HG03060 (cell line): ENCODE results near the gene NOSIP.

Source experiments
- ATAC-seq: cut with Tn5 transposase; IDR thresholded peaks from one replicate; pipeline ENCODE4 v1.9.1; 2021; ENCODE audit warnings: low read depth, moderate number of reproducible peaks; ENCODE audit not compliant: unreplicated experiment

The NOSIP gene

GRCh38 chr19:49552749-49553148 lies 27.6 kb downstream of the NOSIP start:
- no peak for ATAC-seq

- no peak for ATAC-seq
These were observed 28.8 kb downstream of the NOSIP start for GRCh38 chr19:49551531-49551930.

GRCh38 chr19:49549045-49549444 lies 31.3 kb downstream of the NOSIP start:
- ATAC-seq = no peak

GRCh38 chr19:49546825-49547565 lies 33.4 kb downstream of the NOSIP start:
- no peak for ATAC-seq

GRCh38 chr19:49544154-49544553 lies 36.2 kb downstream of the NOSIP start:
- no peak for ATAC-seq

- ATAC-seq = no peak
These were observed 37.3 kb downstream of the NOSIP start for GRCh38 chr19:49543032-49543431.

GRCh38 chr19:49542446-49542845 lies 37.9 kb downstream of the NOSIP start:
- ATAC-seq = no peak

- ATAC-seq = no peak
These were observed 38.4 kb downstream of the NOSIP start for GRCh38 chr19:49541914-49542313.

GRCh38 chr19:49539192-49539952 lies 41.0 kb downstream of the NOSIP start:
- no peak for ATAC-seq

GRCh38 chr19:49538643-49539042 lies 41.7 kb downstream of the NOSIP start:
- no peak for ATAC-seq

- no peak for ATAC-seq
These were observed 43.4 kb downstream of the NOSIP start for GRCh38 chr19:49536921-49537462.

DNA sequence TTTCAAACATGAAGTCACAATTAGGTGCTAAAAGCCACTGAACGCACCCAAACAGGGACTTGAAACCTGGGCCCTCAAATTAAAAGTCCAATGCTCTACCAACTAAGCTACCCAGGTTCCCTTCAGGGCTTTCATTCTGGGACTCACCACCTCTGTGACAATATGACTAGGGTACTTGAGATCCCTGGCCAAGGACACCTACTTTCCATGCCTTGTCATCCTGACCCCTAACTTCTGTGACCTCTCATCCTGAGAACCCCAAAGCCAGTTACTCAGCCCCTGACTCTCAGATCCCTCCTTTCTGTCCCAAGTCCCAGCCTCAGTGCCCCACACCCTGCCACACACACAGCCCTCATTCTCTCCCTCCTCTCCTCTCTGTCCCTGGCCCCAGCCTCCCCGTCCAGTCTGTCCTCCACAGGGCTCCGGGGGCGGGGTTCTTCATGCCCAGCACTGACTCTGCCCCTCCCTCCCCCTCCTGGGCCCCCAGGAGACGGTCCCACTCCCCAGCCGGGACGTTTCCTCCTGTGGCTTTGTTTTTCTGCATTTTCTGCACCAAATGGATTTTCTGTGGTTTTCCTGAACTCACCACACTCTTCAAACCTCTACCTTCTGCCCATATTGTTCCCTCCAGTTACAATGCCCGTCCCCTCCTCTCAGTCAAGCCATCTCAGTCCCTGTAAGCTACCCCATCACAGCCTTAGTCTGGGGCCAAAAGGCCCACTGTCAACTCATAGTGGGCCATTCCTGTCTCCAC lies 45.5 kb downstream of the NOSIP start:
- ATAC-seq = no peak

DNA sequence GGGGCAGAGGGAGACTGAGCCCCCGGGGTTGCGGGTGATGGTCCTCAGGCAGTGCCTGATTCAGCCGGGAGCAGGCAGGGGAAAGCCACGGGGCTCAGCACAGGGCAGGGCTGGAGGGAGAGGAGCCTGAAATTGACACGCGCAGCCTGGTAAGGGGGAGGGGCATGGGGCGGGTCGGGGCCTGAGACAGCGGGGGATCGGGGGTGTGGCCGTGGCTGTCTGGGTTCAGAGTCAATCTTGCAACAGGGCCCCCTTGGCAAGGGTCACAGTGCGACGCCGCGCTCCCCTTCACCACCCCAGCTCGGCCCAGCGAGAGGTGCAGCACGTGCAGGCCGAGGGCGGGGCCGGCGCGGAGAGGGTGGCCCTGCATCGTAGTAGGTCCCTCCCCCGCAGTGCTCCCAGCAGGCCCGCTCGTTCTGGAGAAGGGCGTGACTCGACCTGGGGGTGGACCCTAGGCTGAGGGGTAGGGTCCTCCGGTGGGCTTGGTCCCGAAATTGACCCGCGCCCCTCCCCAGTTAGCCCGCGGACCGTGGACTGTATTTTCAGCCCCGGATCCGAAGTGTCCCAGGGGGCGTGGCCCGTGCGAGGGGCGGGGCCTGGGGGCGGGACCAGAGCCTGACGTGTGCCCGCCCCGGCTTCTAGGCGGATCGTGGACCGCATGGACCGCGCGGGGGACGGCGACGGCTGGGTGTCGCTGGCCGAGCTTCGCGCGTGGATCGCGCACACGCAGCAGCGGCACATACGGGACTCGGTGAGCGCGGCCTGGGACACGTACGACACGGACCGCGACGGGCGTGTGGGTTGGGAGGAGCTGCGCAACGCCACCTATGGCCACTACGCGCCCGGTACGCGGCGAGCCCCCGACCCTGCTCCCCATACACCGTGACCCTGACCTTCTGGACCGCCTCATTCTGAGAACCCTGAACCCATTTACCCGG lies 46.5 kb downstream of the NOSIP start:
- no peak for ATAC-seq

DNA sequence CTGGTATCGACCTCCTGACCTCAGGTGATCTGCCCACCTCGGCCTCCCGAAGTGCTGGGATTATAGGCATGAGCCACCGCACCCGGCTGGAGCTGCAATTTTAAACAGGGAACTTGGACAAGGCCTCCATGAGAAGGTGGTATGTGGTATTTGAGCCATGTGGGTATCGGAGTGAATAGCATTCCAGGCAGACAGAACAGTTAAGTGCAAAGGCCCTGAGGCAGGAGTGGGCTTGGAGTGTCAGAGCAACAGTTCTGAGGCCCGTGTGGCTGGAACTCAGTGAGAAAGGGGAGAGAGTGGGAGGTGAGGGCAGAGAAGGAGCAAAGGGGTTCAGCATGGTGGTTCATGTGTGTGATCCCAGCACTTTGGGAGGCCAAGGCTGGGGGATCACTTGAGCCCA lies 49.6 kb downstream of the NOSIP start:
- ATAC-seq = no peak

DNA sequence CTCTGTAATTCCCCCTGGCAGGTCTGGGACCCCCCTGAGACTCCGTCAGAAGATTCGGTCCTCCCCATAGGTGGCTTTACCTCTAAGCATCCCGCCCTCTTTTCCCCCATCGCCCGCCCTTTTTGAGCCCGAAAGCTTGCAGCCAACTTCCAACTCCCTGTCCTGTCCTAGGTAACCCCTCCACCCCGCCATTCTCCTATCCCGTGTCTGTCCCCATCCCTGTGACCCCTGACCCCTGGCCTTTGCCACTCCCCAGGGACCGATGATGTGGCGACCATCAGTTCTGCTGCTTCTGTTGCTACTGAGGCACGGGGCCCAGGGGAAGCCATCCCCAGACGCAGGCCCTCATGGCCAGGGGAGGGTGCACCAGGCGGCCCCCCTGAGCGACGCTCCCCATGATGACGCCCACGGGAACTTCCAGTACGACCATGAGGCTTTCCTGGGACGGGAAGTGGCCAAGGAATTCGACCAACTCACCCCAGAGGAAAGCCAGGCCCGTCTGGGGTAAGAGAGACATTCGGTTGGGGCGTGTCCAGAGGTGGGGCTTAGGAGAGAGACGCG lies 52.1 kb downstream of the NOSIP start:
- ATAC-seq = no peak

GRCh38 chr19:49524812-49525455 lies 55.4 kb downstream of the NOSIP start:
- no peak for ATAC-seq

DNA sequence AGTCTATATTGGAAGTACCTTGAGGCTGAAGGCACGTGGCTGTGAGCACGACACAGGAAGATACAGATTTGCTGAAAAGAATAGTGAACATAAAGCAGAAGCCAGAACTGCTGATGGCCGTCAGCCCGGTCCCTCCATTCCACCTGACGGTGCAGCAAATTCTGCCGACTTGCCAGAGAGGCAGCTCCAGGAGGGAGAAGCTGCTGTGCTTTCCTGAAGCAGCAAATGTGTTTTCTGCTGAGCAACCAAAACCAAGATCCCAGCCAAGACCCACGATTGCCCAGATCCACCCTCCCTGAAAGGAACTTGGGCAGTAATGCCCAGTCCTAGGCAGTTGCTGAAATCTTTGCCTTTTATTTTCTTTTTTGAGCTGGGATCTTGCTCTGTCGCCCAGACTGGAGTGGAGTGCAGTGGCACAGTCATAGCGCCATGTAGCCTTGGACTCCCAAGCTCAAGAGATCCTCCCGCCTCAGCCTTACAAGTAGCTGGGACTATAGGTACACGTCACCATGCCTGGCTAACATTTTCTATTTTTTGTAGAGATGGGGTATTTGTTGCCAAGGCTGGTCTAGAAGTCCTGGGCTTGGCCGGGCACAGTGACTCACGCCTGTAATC lies 59.5 kb downstream of the NOSIP start:
- no peak for ATAC-seq

- no peak for ATAC-seq
These were observed 62.3 kb downstream of the NOSIP start for GRCh38 chr19:49518033-49518432.

DNA sequence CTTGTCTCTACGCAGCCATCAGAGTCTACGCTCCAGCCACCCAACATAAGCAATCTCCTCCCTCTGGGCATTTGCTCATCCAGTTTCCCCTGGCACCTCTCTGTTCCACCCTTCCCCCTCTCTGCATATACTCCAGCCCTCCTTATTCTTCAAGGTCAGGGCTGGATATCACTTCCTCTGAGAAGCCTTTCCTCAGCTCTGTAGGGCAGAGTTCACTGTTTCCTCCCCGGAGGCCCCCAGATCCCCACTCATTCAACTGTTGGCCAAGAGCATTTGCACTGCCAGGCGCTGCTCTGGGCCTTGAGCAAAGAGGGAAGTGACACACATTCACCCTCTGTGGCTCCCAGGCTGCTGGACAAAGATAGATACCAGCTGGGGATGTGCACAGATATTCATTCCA lies 64.6 kb downstream of the NOSIP start:
- ATAC-seq = no peak
